ENCODE measurements around the gene ATP1A1. TPM values are rescaled to one million over a fixed set of nuclear protein-coding genes. Genes with fewer than 3 reads are reported as not detected.

Gene ATP1A1
- total and polyA plus RNA-seq, 2 experiments from 2014 or later = 117 to 202 TPM

GRCh38 chr1:116414364-116414763 is 41.3 kb downstream of the ATP1A1 start (continued):
- no peak for TF ChIP-seq REST (IDR thresholded peaks at IDR 0.05; ENCODE audit: unreplicated experiment)
- TF ChIP-seq ZNF331 (CRISPR knock-in tag; IDR thresholded peaks at IDR 0.05; ENCODE audit: low read depth) = no peak
- no peak for TF ChIP-seq JUNB (IDR thresholded peaks at IDR 0.05; ENCODE audit: unreplicated experiment)
- TF ChIP-seq EZH2phosphoT487 (IDR thresholded peaks at IDR 0.05; ENCODE audit: unreplicated experiment) = no peak
- TF ChIP-seq STAT1 (IDR thresholded peaks at IDR 0.05; ENCODE audit: unreplicated experiment) = no peak
- TF ChIP-seq CTCF (conservative IDR thresholded peaks at IDR 0.05; ENCODE audit: low read depth in 2 of 2) = no peak

GRCh38 chr1:116415200-116415698 is 42.2 kb downstream of the ATP1A1 start:
- H3K27me3 Mint-ChIP-seq (ENCODE audit: insufficient read depth, low read depth, poor library complexity) = peaks cover 3% of the 10 kb centered on the region
- TF ChIP-seq CREB1 (CRISPR knock-in tag; IDR thresholded peaks at IDR 0.05; ENCODE audit: low read depth) = no peak
- H4K20me1 ChIP-seq (replicated peaks; ENCODE audit: insufficient read depth) = no peaks in the 10 kb centered on the region
- H3K27ac ChIP-seq (ENCODE audit: low read depth) = no peak overlapping the region
- H3K4me3 Mint-ChIP-seq = no peak overlapping the region
- no peaks in the 10 kb centered on the region for H3K9me3 Mint-ChIP-seq
- no peaks in the 10 kb centered on the region; the same call in 1 of the 2 replicates for H3K4me1 ChIP-seq (ENCODE audit: insufficient read depth)
- H3K4me3 ChIP-seq = no peak overlapping the region
- H3K27ac Mint-ChIP-seq = no peak overlapping the region
- H3K36me3 Mint-ChIP-seq (ENCODE audit: low read depth) = no peaks in the 10 kb centered on the region
- no peaks in the 10 kb centered on the region for H3K27me3 ChIP-seq (ENCODE audit: insufficient read depth)
- no peak overlapping the region for H2AFZ ChIP-seq
- ATAC-seq = no peak
- DNase-seq (ENCODE audit: low spot score) = no peak
- no peaks in the 10 kb centered on the region for H3F3A ChIP-seq (replicated peaks; ENCODE audit: low read depth)
- H3K4me1 Mint-ChIP-seq = peaks cover 10% of the 10 kb centered on the region; the same call in 2 of the 3 replicates
- no peaks in the 10 kb centered on the region for H3K36me3 ChIP-seq (ENCODE audit: insufficient read depth)
- H3K79me2 ChIP-seq (replicated peaks; ENCODE audit: insufficient read depth) = no peaks in the 10 kb centered on the region
- no peaks in the 10 kb centered on the region for H3K9me2 ChIP-seq (ENCODE audit: insufficient read depth)
- H3K4me2 ChIP-seq = no peak overlapping the region
